ENCODE measurements around the gene ITPR3.

The ITPR3 gene

DNA sequence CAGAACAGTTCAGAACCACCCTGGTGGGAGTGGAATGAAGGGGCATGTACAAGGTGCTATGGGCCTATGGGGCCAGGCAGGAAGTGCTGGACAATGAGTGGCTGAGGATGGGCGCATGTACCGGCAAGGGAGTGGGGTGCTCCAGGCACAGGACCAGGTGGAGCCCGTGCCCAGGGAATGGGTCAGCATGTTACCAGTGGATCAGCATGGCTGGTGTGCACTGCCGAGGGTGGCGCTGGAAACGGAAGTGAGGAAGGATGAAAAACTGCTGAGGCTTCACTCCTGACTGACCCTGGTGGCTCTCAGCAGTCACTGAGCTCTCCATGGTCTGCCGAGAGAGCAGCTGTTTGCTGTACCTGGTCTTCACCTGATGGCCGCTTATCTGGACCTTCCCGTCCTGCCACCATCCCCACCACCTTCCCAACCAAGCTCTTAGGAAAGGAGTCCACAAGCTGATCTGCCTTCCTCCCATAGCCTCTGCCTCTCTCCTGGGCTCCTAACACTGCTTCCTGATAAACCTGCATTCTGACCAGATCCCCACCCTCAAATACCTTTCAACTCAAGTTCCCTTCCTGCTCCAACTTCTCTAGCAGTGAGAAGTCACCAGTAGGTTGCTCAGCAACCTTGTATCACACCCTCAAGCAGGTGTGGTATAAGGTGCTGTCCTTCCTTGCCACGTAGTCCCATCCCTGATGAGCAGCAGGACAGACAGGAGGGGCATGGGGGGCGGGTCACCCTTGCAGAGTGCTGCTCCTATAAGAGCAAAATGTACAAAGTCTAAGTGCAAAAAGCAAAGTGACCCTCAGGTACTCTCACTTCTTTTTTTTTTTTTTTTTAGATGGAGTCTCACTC is 83.3 kb downstream of the ITPR3 start:
- no peak for DNase-seq

DNA sequence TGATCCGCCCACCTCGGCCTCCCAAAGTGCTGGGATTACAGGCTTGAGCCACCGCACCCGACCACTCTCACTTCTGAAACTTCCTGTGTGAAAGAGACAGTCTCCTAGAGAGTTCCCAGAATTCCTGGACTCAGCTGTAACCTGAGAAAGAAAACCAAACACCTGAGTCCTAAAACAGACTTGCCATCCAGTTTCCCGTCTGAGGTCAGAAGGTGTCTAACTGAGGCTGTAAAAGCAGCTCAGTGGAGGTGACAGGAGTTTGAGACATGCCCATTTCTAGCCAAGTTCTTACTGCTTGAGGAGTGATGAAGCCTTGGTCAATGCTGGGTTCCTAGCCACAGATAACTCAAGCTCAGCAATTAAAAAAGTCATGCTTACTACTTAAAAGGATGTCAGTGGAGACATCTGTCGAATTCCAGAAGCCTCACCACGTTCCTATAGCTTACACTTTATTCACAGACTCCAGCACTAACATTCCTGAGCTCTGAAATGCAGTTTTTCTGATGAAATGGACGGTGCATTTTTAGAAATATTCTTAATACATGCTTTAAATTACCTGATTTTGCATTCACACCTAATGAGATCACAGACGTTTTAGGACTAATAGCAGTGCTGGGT is 84.3 kb downstream of the ITPR3 start:
- no peak for DNase-seq

DNA sequence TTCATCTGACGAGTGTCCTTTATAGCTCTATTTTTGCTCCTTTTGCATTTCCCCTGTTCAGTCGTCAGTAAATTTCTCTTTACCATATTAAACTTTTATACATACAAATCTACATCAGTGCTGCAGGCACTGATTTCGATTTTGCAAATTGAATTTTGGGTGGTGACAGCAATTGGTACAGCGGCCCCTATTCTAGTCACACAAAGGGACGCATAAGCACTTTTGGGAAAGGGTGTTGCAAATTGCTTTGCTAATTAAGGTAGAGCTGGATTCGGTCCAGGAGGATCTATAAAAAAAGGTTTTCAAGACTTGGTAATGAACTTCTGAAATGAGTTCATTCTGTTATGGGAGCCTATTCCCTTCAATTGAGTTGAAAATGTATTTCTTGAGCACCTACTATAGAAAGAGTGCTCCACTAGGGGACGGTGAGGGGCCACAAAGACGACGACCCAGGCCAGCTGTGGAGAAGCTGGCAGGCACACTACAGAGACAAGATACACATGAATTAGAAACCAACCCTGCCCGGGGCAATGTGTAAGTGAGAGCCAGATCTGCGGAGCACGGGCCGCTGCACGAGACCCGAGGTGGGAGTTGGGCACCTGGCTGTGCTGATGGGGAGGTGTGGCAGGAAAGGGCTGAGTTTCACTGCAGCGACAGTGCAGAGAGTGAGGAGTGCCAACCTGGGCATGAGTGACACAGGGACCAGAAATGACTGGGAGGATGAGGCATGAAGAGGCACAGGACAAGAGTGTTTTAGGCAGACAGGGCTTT is 85.0 kb downstream of the ITPR3 start:
- DNase-seq = no peak

DNA sequence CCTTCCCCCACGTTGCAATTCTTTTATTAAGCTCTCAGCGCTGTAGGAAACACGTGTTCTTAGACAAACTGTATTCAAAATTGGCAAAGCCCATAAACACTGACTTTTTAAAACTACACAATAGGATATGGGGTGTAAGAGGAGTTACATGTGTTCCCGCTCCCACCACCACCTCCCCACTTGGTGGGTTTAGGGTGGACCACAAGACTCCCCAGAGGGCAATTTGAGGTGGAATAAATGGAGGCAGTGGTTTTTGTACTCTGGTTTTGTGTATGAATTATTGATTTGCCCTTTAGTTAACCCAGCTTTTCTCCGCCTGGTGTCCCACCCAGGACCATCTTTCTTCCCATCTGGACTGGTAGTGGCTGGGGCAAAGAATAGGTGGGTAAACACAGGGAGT is 86.6 kb downstream of the ITPR3 start:
- DNase-seq = no peak

DNA sequence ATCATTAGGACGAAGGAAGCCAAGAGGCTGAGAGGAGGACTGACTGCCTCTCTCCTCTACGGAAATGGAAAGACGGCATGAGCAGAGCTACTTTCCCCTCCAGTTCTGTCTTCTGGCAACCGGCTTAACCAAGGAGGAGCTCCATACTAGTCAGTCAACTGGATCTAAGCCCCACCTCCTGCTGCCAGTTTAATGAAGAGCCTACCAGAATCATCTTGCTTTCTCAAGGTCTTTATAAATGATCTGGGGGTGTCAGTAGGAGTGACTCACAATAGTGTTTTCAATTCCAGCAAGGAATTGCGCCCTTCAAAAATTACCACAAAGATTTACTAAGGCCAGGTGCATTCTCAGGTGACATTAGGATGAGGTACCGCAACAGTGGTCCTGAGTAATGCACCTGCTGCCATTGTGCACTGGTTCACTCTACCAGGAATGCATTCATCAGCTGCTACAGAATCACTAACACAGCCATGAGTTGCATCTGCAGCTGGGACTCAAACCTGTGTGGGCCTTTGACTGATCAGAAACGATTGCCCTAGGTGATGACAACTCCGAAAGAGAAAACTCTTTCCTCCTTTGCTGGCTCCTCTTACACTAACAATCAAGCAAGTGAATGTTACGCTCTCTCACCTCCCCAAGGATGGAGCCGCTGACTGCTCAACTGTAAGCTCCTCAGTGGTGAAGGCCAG is 87.5 kb downstream of the ITPR3 start:
- DNase-seq = no peak

DNA sequence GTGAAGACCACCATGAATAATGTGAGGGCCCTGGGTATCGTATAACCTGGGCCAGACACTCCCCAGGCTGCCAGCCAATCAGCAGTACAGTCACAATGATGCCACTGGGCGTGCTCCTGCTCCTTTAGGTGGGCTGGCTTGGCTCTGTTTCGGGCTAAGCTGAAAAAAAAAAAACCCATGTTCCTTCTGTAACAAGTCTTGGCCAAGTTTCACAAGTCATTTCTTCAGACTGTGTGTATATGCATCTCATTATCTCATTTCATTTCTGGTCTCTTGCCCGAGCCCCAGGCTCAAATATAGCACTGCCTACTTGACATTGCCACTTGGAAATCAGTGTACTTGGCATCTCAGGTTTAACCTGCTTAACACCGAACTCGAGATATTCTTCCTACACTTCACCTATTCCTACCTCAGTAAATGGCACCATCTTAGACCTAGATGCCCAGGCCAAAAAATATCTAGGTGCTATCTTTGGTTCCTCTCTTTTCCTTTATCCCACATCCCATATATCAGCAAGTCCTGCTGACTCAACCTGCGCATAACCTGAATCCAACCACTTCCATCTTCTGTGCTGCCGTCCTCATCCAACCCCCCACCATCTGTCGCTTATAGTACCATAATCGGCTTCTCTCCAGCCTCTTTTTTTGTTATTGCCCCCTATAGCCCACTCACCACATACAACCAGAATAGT is 88.6 kb downstream of the ITPR3 start:
- DNase-seq = no peak

DNA sequence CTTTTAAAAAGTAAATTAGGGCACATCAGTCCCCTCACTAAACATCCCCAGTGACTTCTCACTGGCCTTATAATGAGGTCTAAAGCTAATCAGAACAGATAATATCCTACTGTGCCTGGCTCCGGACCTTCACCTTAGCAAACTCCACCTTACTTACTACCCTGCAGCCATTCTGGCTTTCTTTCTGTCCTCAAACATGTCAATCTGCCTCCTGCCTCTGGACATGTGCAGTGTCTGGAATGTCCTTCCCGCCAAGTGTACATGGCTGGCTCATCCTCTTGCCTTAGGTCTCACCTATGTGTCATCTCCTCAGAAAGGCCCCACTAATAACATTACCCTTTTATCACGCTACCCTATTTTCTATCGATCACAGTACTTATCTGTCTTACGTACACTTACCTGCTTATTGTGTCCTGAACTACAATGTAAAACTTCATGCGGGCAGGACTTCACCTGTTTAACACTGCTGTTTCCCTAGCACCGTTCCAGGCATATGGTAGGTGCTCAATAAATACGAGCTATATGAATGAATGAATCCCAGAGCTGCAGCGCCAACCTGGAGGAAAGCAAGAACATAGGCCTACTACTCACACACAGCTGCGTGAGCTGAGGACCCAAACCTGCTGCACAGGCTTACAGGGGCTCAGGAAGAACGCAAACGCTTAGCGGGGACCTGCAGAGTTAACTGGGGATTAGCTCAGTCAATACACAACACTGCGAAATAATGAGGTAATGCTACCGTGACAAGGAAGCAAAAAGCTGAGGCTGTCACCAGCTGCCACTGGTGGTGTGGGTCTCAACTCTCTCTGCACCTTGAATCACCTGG is 89.4 kb downstream of the ITPR3 start:
- DNase-seq = no peak

DNA sequence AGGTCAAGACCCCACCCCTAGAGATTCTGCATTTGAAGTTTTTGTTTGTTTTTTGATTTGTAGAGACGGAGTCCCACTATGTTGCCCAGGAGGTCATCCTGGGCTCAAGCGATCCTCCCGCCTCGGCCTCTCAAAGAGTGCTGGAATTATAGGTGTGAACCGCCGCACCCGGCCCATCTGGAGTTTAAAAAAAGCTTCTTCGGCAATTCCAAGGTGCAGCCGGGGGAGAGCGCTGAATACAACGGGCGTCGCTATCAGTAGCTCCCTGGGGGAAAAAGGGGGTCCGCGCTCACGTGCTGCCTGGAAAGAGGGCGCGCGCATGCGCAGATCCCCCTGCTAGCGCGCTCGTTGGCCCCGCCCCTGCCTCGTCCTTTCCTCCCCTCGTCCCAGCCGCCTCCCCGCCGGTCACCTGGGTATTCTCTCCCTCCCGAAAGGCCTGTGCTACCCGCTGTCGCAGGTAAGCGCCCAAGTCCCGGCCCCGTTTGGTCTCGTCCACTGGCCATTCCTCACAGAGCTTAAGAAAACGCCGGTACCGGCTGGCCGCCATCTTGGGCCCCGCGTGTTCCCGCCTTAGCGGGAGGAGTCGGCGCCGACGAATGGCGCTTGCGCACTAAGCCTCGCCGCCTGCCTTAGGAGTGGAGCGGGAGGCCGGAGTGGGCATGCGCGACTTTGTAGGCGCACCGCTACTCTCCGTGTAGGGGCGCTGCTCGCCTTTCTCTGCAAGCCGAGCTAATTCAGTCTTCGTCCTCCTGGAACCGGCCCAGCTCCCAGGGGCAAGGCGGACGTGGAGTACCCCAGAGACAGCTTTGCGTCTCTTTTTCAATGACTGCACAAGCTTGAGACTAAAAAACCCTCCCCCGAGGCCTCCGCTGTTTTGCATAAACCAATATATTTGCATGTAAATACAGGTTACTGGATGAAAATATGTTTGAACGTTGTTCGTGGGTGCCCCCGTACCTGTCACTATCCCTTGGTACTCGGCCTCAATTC is 90.3 kb downstream of the ITPR3 start, which contains the start of gene UQCC2:
Gene UQCC2, minus strand, starts transcription at position 561 of the 990 bp plus-strand sequence. Its CDS starts 14 bp downstream, at position 547.
- peak; percentile 88 to 94 (median 93) for DNase-seq

DNA sequence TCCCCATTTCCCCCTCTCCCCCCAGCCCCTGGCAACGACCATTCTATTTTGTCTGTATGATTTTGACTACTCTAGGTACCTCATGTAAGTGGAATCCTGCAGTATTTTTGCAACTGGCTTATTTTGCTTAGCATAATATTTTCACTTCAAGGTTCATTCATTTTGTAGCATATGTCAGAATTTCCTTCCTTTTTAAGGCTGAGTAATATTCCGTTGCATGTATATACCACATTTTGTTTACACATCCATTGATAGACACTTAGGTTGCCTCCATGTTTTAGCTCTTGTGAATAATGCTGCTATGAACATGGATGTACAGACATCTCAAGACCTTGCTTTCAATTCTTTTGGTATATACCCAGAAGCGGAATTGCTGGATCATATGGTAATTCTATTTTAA is 91.8 kb downstream of the ITPR3 start:
- DNase-seq = no peak

DNA sequence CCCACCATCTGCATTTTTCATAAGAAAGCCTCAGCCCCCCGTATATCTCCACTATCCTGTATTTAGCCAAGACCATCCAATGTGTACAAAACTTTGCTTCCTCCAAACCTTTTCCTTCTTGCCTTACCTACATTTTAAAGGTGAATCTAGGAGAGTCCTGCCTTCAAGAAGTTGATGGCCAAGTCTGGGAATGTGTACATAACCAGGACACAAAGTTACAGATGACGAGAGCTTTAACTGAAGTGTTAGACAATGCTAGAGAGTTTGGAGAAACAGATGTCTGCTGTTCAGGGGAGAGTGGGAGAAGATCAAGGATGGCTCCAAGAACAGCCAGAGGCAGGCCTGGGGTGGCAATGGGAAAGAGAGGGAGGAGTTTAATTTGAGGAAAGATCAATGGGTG is 92.7 kb downstream of the ITPR3 start:
- DNase-seq = no peak

DNA sequence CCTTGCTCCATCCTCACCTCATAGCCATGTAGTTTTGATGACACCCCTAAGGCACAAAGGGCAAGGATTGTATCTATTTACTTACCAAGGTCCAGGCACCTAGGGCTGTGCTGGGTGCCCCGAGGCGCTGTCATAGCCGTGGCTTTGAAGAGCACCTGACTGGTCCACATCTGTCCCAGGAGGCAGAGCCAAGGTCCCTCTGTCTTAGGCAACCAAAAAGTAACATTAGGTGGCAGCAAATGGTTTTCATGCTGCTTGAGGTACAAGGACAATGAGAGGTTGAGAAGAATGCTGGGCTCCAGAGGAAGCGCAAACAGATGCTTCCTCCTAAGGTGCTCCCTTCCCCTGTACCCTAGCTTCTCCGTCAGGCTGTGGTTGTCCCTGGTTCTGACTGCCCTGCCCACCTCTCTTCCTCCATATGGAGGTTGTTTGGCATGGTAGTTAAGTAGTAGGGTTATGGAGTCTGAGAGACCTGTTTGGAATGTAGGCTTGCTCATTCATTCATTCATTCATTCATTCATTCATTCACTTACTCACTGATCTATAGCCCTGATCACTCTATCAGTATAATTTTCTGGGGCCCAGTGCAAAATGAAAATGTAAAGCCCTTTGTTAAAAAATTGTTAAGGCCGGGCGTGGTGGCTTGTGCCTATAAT is 93.4 kb downstream of the ITPR3 start:
- no peak for DNase-seq

DNA sequence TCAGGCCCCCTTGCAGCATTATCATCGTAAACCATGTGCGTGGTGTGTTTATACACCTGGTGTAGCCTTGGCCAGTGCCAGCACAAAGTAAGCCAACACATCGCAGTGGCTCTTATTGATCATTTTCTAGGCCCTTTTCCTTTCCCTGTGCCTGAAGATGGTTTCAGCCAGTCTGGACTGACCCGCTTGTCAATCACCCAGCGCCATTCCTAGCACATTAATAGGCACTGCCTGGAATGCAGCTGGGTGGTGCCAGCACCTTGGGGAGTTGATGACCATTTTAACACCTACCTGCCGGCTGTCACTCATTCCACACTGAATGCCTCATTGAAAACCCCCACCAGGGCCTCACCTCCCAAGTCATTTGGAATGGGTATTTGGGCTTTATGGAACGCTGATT is 95.3 kb downstream of the ITPR3 start:
- no peak for DNase-seq

DNA sequence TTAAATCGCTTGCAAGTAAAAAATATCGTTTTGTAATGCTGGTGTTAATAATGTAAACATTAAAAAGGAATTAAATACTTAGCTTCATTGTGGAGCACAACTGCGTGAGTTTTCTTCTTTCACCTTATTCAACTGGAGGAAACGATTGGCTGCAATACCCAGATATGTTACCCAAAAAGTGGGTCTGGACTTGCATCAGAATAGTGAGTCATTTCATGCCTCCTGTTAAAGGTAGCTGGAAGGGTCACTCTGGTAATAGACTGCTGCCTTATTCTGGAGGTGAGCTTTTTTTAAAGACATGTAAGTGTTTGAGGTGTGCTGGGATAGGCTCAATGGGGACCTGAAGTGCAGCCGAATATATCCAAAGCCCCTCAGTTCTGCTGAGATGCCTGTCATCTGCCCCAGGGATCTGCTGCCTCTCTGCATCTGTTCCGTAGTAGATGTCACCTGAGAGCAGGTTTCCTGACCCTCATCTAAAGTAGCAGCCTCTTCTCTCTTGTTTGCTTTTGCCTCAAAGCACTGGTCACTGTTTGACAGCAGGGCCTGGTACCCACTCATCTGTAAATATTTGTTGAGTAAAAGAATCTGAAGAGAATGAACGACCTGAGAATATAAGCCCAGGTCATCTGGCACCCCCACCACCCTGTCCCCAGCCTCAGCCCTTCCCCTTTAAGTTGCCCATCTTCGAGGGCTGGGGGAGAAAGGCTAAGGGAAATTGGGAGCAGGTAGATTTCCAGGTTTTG is 95.9 kb downstream of the ITPR3 start:
- DNase-seq = no peak

DNA sequence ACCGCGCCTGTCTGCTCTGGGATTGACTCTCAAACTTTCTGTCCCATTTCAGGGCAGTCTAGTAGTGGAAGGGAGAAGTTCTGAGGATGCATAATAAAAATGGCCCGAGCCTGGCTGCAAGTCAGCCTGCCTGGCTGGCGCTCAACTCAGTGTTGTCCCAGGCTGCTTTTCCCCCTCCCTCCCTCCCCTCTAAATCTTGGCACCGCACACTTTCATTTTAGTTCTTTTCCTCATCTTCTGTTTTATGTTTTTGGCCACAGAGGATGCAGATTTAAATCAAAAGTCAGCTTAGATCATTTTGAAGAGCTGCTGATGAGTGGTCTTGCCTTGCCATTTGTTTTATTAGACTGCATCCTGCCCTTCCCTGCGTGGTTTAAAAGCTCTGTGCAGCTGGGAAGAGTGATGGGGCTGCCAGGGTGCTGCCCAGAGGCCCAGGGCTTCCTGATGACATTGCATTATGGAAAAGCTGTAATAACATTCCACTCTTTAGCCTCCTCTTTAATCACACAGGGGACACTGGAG is 96.9 kb downstream of the ITPR3 start:
- no peak for DNase-seq

DNA sequence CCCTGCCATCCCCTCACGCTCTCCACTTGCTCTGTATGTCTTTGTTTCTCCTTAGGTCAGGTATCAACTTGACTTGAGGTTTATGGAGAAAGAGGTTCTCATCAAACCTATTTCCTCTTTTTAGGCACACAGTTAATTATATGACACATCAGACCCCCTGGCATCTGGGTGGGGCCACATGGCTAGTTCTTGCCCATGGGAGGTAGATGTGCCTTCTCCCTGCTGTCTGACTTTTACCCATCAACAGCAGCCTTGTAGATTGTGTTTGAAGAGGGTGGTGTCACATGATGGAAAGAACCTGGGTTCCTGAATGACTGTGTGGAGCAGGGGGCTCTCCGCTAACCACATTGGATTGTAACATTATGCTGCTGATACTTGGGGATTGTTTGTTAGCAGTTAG is 97.6 kb downstream of the ITPR3 start:
- DNase-seq = no peak

DNA sequence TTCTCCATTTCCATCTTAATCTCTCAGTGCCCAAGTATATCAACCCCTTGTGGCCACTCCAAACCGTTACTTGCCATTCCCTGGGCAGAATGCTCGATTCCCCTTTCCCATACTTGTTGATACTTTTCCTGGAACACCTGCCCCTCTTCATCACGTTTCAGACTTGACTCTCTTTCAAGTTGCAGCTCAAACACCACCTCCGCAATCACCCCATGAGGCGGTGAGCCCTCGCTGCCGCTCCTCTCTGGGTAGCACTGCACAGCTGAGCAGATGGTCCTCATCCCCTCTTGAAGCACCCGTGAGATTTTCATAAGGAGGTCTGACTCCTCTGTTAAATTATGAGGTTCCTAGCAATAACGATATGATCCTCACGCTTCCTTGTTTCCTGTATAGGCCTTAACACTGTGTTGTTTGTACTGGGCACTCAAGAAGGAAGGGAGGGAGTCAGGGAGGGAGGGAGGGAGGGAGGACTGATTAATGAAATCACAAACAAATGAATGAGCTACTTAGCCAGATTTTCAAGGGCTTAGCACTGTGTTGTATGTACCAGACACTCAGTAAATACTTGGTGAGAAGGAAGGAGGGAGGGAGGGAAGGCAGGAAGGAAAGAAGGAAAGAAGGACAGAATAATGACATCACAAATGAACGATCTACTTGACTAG is 98.3 kb downstream of the ITPR3 start:
- DNase-seq = no peak

DNA sequence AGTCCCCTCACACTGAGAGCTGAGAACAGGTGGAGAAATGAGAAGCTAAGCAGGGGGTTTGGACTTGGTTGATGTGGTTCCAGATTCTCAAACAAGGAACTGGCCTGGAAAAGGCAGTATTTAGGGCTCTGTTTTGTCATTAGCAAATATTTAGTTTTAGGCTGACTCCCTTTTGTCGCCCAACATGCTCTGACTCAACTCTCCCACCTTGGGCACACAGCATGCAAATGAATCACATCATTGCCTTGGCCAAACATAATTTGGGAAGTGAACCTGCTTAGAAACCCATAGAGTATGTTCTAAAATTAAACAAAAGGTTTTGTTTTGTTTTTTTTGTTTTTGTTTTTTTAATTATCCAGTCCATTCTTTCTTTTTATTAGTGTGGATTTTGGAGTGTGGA is 99.9 kb downstream of the ITPR3 start:
- DNase-seq = no peak

DNA sequence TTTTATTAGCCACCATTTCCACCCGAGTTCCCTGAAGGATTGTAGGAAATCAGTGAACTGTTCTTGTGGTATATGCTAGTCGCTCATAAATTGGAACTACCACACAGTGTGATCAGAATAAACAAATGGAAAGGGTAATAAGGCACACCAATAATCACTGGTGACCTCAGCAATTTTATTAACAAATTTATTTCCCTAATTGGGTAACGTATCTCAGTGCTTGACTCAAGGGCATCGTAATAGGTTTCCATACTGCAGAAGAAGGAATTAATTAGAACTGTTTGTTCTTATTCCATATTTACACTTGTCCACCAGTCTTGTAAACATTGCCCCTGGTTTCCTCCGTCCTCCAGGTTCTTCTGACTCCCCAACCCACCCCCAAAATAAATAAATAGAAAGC is 100.4 kb downstream of the ITPR3 start:
- DNase-seq = no peak

All from activated CD4-positive, CD25-positive, alpha-beta regulatory T cell (primary cell).